H1 (cell line): Measurements from ENCODE around the gene ASRGL1. TPM values are rescaled to one million over a fixed set of nuclear protein-coding genes. Genes with fewer than 3 reads are reported as not detected.

ENCODE experiments used
- CBX8 ChIP-seq: fragments of 300-800, 300-1000 bp; sonication (generic); IDR thresholded peaks from 2 replicates; pipeline ENCODE4 v1.7.1; 2016; ENCODE audit warnings: low read depth, low read length, borderline replicate concordance
- CTBP2 ChIP-seq: IDR thresholded peaks from 2 replicates; pipeline ENCODE4 v1.7.0; 2011; ENCODE audit warnings: borderline replicate concordance, mild to moderate bottlenecking, moderate library complexity, mixed read lengths, low read length; ENCODE audit not compliant: insufficient read depth, insufficient read length
- EP300 ChIP-seq, 2 experiments: IDR thresholded peaks; 1 replicate in 1 of 2; 2 replicates in 1 of 2; pipeline ENCODE4 v1.6.1; 2011 to 2012; ENCODE audit warnings: low read depth in 2 of 2, low read length in 2 of 2, mild to moderate bottlenecking in 2 of 2, borderline replicate concordance in 1 of 2, inconsistent platforms in 1 of 2, moderate library complexity in 1 of 2
- POU5F1 ChIP-seq: IDR thresholded peaks from 2 replicates; pipeline ENCODE4 v1.6.1; 2011; ENCODE audit warnings: low read depth, mild to moderate bottlenecking, low read length, moderate library complexity
- RAD21 ChIP-seq, 2 experiments: IDR thresholded peaks in 1 of 2; conservative IDR thresholded peaks in 1 of 2; 2 replicates each; pipeline ENCODE4 v1.6.1; 2011; ENCODE audit warnings: low read depth in 2 of 2, low read length in 2 of 2, improper control_type of control experiment in 1 of 2, inconsistent platforms in 1 of 2, mild to moderate bottlenecking in 1 of 2, moderate library complexity in 1 of 2
- SAP30 ChIP-seq: fragments of 300-600 bp; sonication (generic); IDR thresholded peaks from 2 replicates; pipeline ENCODE4 v1.7.1; 2012; ENCODE audit warnings: low read length, moderate library complexity, mild to moderate bottlenecking, inconsistent platforms; ENCODE audit not compliant: insufficient read depth, insufficient replicate concordance
- polyA plus RNA-seq, 7 experiments: library from polyadenylated mRNA; depleted of rRNA in 3 of 7; stranded (reverse) in 5 of 7; unstranded in 2 of 7; fragments of >200 nt in 5 of 7; fragments of 200-250 nt in 2 of 7; gene quantifications; 1 replicate in 5 of 7; 2 replicates in 1 of 7; 4 replicates in 1 of 7; pipeline versions ENCODE4 v1.2.1 to v1.2.3, GENCODE V29; 2011 to 2013; ENCODE audit warnings: missing spikeins in 2 of 7, mixed read lengths in 2 of 7
- total RNA-seq: library from RNA; stranded (reverse); fragmentation: NEBNext Ultra II Directional; extraction: Animal tissue kit (Norgen Biotek cat#: 25700); gene quantifications from 2 replicates; pipeline ENCODE4 v1.2.1, GENCODE V29; 2021
- TF ChIP-seq, protein P1 (sequence below): IDR thresholded peaks from 2 replicates; pipeline ENCODE4 v1.6.1; 2011; ENCODE audit warnings: low read length, improper control_type of control experiment

The ASRGL1 gene
- total and polyA plus RNA-seq, 2 of the 8 experiments (the other 6 are each of a cell fraction or from before 2014, with no cell fraction given), result 19.9 to 23.5 TPM

DNA sequence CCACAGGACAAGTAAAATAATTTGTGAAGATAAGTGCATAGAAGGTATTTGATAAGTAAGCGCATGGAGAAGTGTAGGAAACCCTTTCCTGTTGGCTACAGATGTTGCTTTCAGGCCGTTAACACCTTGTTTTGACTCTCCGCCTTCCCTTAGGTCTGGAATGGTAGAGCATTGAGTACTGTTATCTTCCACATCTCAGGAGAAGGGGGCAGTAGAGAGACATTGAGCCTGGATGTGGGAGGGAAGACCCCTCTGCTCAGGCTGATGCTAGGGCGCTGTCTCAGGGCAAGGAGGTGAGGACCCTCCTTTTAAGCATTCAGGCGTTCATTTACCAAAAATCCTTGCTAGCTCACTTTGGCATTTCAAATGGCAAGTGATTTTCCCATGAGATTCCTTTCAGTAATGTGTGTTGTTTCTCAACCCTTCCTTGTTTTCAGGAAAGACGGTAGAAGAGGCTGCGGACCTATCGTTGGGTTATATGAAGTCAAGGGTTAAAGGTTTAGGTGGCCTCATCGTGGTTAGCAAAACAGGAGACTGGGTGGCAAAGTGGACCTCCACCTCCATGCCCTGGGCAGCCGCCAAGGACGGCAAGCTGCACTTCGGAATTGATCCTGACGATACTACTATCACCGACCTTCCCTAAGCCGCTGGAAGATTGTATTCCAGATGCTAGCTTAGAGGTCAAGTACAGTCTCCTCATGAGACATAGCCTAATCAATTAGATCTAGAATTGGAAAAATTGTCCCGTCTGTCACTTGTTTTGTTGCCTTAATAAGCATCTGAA is 54.6 kb downstream of the ASRGL1 start (continued):
- TF ChIP-seq POU5F1, result no peak
- TF ChIP-seq CTBP2, result no peak
- no peak for TF ChIP-seq CBX8
- no peak for TF ChIP-seq EP300 (IDR thresholded peaks at IDR 0.05; ENCODE audit: borderline replicate concordance in 1 of 2, low read depth in 2 of 2, low read length in 2 of 2)
- no peak for TF ChIP-seq SAP30
- TF ChIP-seq, protein P1, sequence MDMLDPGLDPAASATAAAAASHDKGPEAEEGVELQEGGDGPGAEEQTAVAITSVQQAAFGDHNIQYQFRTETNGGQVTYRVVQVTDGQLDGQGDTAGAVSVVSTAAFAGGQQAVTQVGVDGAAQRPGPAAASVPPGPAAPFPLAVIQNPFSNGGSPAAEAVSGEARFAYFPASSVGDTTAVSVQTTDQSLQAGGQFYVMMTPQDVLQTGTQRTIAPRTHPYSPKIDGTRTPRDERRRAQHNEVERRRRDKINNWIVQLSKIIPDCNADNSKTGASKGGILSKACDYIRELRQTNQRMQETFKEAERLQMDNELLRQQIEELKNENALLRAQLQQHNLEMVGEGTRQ, result no peak
- peak; percentile 34 to 38 for TF ChIP-seq RAD21 (IDR thresholded peaks at IDR 0.05 in 1 of 2, conservative IDR thresholded peaks at IDR 0.05 in 1 of 2; ENCODE audit: low read depth in 2 of 2, low read length in 2 of 2)
